IMR-90 (cell line): ENCODE measurements around the gene ZNF581. TPM values are rescaled to one million over a fixed set of nuclear protein-coding genes. Genes with fewer than 3 reads are reported as not detected.

ENCODE experiments used
- ATAC-seq: fragments of 200-7000 bp; cut with Tn5 transposase; 2 replicates; pipeline ENCODE4 v1.9.1; 2020; ENCODE audit warnings: low read depth, mild to moderate bottlenecking, moderate library complexity
- BruUV-seq: library from RNA; stranded (reverse); fragments of 400-500 nt; replicated peaks from 2 replicates; lab custom pipeline; 2021; lab: Mats Ljungman, UMichigan
- CTCF ChIA-PET: fragments of 300-600 bp; formaldehyde crosslinking; extraction: SDS; loops from one replicate; lab custom pipeline; 2021; ENCODE audit warnings: antibody characterized with exemption; lab: Yijun Ruan, JAX
- POLR2A ChIA-PET: fragments of 300-600 bp; sonication (Branson Sonifier 250); formaldehyde crosslinking; loops from one replicate; lab custom pipeline; 2022; ENCODE audit warnings: antibody characterized with exemption; ENCODE audit not compliant: unreplicated experiment; lab: Charles Lee
- DNase-seq: peaks from one replicate; pipeline ENCODE4 v3.0.0; 2013
- H2AFZ ChIP-seq: replicated peaks from 2 replicates; pipeline ENCODE3; 2013; ENCODE audit warnings: low read length, mild to moderate bottlenecking; ENCODE audit not compliant: poor library complexity
- H2AK5ac ChIP-seq: 2 replicates; pipeline ENCODE4 v1.6.1; 2013; ENCODE audit warnings: low read depth, low read length, inconsistent platforms
- H2AK9ac ChIP-seq: replicated peaks from 2 replicates; pipeline ENCODE3; 2013; ENCODE audit warnings: mild to moderate bottlenecking, low read depth, low read length, moderate library complexity; ENCODE audit not compliant: poor library complexity
- H2BK120ac ChIP-seq: 2 replicates; pipeline ENCODE4 v1.6.1; 2013; ENCODE audit warnings: low read depth, low read length, inconsistent platforms
- H2BK15ac ChIP-seq: 3 replicates; pipeline ENCODE4 v1.6.1; 2013; ENCODE audit warnings: low read depth, low read length, inconsistent platforms
- H2BK20ac ChIP-seq: 2 replicates; pipeline ENCODE4 v1.6.1; 2013; ENCODE audit warnings: low read depth, mild to moderate bottlenecking, inconsistent platforms, low read length, moderate library complexity
- H2BK5ac ChIP-seq: 2 replicates; pipeline ENCODE4 v1.6.1; 2013; ENCODE audit warnings: mild to moderate bottlenecking, low read depth, low read length, inconsistent platforms; ENCODE audit not compliant: poor library complexity, severe bottlenecking
- H3K14ac ChIP-seq: replicated peaks from 2 replicates; pipeline ENCODE4 v1.6.1; 2013; ENCODE audit warnings: low read depth, low read length, inconsistent platforms
- H3K18ac ChIP-seq: 2 replicates; pipeline ENCODE4 v1.6.1; 2013; ENCODE audit warnings: low read depth, low read length, control low read depth
- H3K23ac ChIP-seq: 2 replicates; pipeline ENCODE4 v1.6.1; 2013; ENCODE audit warnings: low read depth, low read length, inconsistent platforms
- H3K27ac ChIP-seq: 2 replicates; pipeline ENCODE4 v1.5.1; 2013; ENCODE audit warnings: mild to moderate bottlenecking, control low read depth, low read length; ENCODE audit not compliant: insufficient read depth
- H3K27me3 ChIP-seq: 2 replicates; pipeline ENCODE4 v1.6.1; 2013; ENCODE audit warnings: low read length; ENCODE audit not compliant: control insufficient read depth, insufficient read depth
- H3K36me3 ChIP-seq: 2 replicates; pipeline ENCODE4 v1.6.1; 2013; ENCODE audit warnings: low read length, mixed read lengths; ENCODE audit not compliant: control insufficient read depth, insufficient read depth
- H3K4ac ChIP-seq: 2 replicates; pipeline ENCODE4 v1.6.1; 2013; ENCODE audit warnings: low read depth, low read length, inconsistent platforms
- H3K4me1 ChIP-seq: 2 replicates; pipeline ENCODE4 v1.6.1; 2013; ENCODE audit warnings: low read length, mixed read lengths; ENCODE audit not compliant: control insufficient read depth, insufficient read depth
- H3K4me2 ChIP-seq: 2 replicates; pipeline ENCODE4 v1.6.1; 2013; ENCODE audit warnings: low read depth, mild to moderate bottlenecking, control low read depth, low read length, moderate library complexity
- H3K4me3 ChIP-seq: 2 replicates; pipeline ENCODE4 v1.5.1; 2013; ENCODE audit warnings: low read depth, mild to moderate bottlenecking, control low read depth, low read length, moderate library complexity; ENCODE audit not compliant: insufficient read depth
- H3K56ac ChIP-seq: 2 replicates; pipeline ENCODE4 v1.6.1; 2013; ENCODE audit warnings: low read length, inconsistent platforms; ENCODE audit not compliant: insufficient read depth; ENCODE audit errors: extremely low read depth
- H3K79me1 ChIP-seq, 2 experiments: 2 replicates each; pipeline ENCODE4 v1.6.1; 2013; ENCODE audit warnings: low read length in 2 of 2, inconsistent platforms in 1 of 2, low read depth in 1 of 2
- H3K9ac ChIP-seq: 2 replicates; pipeline ENCODE4 v1.6.1; 2013; ENCODE audit warnings: low read depth, low read length, control low read depth
- H3K9me1 ChIP-seq: 2 replicates; pipeline ENCODE4 v1.6.1; 2013; ENCODE audit warnings: low read length, inconsistent platforms; ENCODE audit not compliant: insufficient read depth
- H3K9me3 ChIP-seq: 2 replicates; pipeline ENCODE4 v1.6.1; 2013; ENCODE audit warnings: low read length; ENCODE audit not compliant: control insufficient read depth, insufficient read depth
- H4K20me1 ChIP-seq: 2 replicates; pipeline ENCODE4 v1.6.1; 2013; ENCODE audit warnings: low read length, inconsistent platforms; ENCODE audit not compliant: insufficient read depth
- H4K5ac ChIP-seq: 2 replicates; pipeline ENCODE4 v1.6.1; 2013; ENCODE audit warnings: mild to moderate bottlenecking, low read depth, low read length, control low read depth
- H4K8ac ChIP-seq, 2 experiments: 2 replicates each; pipeline ENCODE4 v1.6.1; 2013; ENCODE audit warnings: low read depth in 2 of 2, low read length in 2 of 2, control low read depth in 1 of 2, inconsistent platforms in 1 of 2
- H4K91ac ChIP-seq: 2 replicates; pipeline ENCODE4 v1.6.1; 2013; ENCODE audit warnings: low read depth, low read length, inconsistent platforms; ENCODE audit not compliant: insufficient read depth
- BHLHE40 ChIP-seq: fragments of 150-350 bp; IDR thresholded peaks from 2 replicates; pipeline ENCODE4 v1.6.1; 2016; ENCODE audit warnings: mild to moderate bottlenecking, low read depth, low read length
- CEBPB ChIP-seq: IDR thresholded peaks from 2 replicates; pipeline ENCODE4 v1.6.1; 2012; ENCODE audit warnings: low read depth, low read length, improper control_type of control experiment
- CHD1 ChIP-seq: IDR thresholded peaks from 2 replicates; pipeline ENCODE4 v1.6.1; 2012; ENCODE audit warnings: low read depth, low read length, improper control_type of control experiment
- FOS ChIP-seq: fragments of 150-350 bp; IDR thresholded peaks from 2 replicates; pipeline ENCODE4 v1.6.1; 2016; ENCODE audit warnings: low read depth, low read length
- MAFK ChIP-seq: IDR thresholded peaks from 2 replicates; pipeline ENCODE4 v1.6.1; 2012; ENCODE audit warnings: low read depth, low read length, improper control_type of control experiment
- MXI1 ChIP-seq: IDR thresholded peaks from 2 replicates; pipeline ENCODE4 v1.6.1; 2012; ENCODE audit warnings: low read depth, mild to moderate bottlenecking, low read length, moderate library complexity, borderline replicate concordance
- NFE2L2 ChIP-seq: fragments of 150-350 bp; IDR thresholded peaks from 2 replicates; pipeline ENCODE4 v1.6.1; 2016; ENCODE audit warnings: low read depth, mild to moderate bottlenecking, low read length
- POLR2A ChIP-seq: IDR thresholded peaks from 2 replicates; pipeline ENCODE4 v1.6.1; 2012; ENCODE audit warnings: mild to moderate bottlenecking, low read depth, low read length
- RAD21 ChIP-seq: IDR thresholded peaks from 2 replicates; pipeline ENCODE4 v1.6.1; 2012; ENCODE audit warnings: low read length, improper control_type of control experiment
- RCOR1 ChIP-seq: IDR thresholded peaks from 2 replicates; pipeline ENCODE4 v1.6.1; 2012; ENCODE audit warnings: mild to moderate bottlenecking, low read length, improper control_type of control experiment; ENCODE audit not compliant: insufficient replicate concordance
- RFX5 ChIP-seq: IDR thresholded peaks from 2 replicates; pipeline ENCODE4 v1.8.0; 2012; ENCODE audit warnings: low read depth, mild to moderate bottlenecking, low read length, moderate library complexity
- SMC3 ChIP-seq: fragments of 150-350 bp; IDR thresholded peaks from 2 replicates; pipeline ENCODE4 v1.6.1; 2016; ENCODE audit warnings: low read depth, mild to moderate bottlenecking, antibody characterized with exemption, low read length, moderate library complexity
- WGBS, 2 experiments: methylation state at CpG; one replicate each; pipeline versions ENCODE4 v1.1.5 to v1.1.7; 2013; ENCODE audit warnings: missing lambda C conversion rate in 2 of 2; ENCODE audit not compliant: insufficient read length in 1 of 2; ENCODE audit errors: extremely low coverage in 2 of 2; 5-methylcytosine and 5-hydroxymethylcytosine counted together
- dilution Hi-C: fragments of 300-500 bp; cut with HindIII; formaldehyde crosslinking; loops from one replicate; pipeline ENCODE4 v1.14.3; 2018; ENCODE audit warnings: low sequenced_read_pairs; ENCODE audit not compliant: unreplicated experiment
- in situ Hi-C: fragments of 300-500 bp; cut with MboI; formaldehyde crosslinking; loops from 3 replicates; pipeline ENCODE4 v1.14.3; 2019; ENCODE audit warnings: low sequenced_read_pairs, inconsistent platforms, mixed read lengths
- intact Hi-C: fragments of 100-400 bp; cut with micrococcal nuclease; formaldehyde crosslinking; loops from 2 replicates; pipeline ENCODE4 v1.10.0; 2022
- polyA plus RNA-seq, 3 experiments: library from polyadenylated mRNA; depleted of rRNA; stranded (reverse); fragments of >200 nt; gene quantifications; 2 replicates each; pipeline ENCODE4 v1.2.3, GENCODE V29; 2012; ENCODE audit warnings: low replicate concordance in 1 of 3
- total RNA-seq: library from RNA; depleted of rRNA; stranded (reverse); fragments of >200 nt; gene quantifications from 2 replicates; pipeline ENCODE4 v1.2.3, GENCODE V29; 2012
- TF ChIP-seq, protein P1 (sequence below): fragments of 150-350 bp; IDR thresholded peaks from 2 replicates; pipeline ENCODE4 v1.6.1; 2016; ENCODE audit warnings: low read depth, mild to moderate bottlenecking, low read length, moderate library complexity, borderline replicate concordance
- TF ChIP-seq, protein P2 (sequence below): fragments of 150-350 bp; IDR thresholded peaks from 2 replicates; pipeline ENCODE4 v1.6.1; 2017; ENCODE audit warnings: mild to moderate bottlenecking, antibody characterized with exemption, low read length, low read depth
- TF ChIP-seq, protein P3 (sequence below): conservative IDR thresholded peaks from 2 replicates; pipeline ENCODE4 v1.5.1; 2012; ENCODE audit warnings: mild to moderate bottlenecking, low read depth, low read length, improper control_type of control experiment

ZNF581 gene
- total and polyA plus RNA-seq, 2 of the 4 experiments (the other 2 are of a cell fraction): 9.7 to 21.9 TPM

DNA sequence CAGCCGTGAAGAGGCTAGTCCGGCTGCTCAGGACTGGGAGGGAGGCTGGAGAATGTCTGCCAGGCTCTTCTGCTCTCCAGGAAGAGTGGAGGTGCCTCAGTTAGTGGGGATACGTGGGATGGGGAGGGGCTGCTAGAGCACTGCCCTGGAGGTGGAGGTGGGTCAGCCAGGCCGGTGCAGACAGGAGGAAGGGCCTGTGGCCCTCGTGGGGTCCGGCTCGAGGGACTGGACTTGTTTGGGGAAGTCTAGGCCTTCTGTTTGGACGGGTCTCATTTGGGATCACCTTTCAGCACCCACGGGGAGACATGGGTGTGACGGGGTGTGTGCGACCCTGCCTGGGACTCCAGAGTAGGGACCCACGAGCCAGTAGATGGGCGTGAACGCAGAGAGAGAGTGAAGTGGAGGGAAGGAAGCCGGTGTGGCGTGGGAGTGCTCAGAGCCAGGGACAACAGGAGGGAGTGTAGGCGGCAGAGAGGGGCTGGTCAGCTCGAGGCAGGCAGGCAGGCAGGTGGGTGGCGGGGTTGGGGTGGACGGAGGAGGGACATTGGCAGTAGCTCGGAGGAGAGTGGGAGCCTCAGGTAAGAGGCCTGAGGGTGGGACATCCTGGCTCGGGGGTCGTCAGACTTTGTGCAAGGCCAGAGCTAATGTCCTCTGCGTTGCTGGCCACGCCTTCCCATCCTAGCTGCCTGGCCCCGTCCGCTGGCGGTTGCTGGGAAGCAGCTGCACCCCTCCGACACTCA, 43.0 kb downstream of the ZNF581 start:
- no peak overlapping the region for H4K8ac ChIP-seq
- H2BK120ac ChIP-seq: no peak overlapping the region
- intact Hi-C loops: no loop called here
- CTCF ChIA-PET: no interaction called here
- H3K4me1 ChIP-seq: no peaks in the 10 kb centered on the region
- H3K9ac ChIP-seq: no peak overlapping the region
- H3K23ac ChIP-seq: no peak overlapping the region
- no peak overlapping the region for H3K27ac ChIP-seq
- H2AK5ac ChIP-seq: no peak overlapping the region
- H2AFZ ChIP-seq: no peak overlapping the region
- no peak overlapping the region for H3K56ac ChIP-seq
- no peak overlapping the region for H2BK20ac ChIP-seq
- no peak overlapping the region for H3K4me3 ChIP-seq
- ATAC-seq (no peak), DNase-seq (no peak)
- dilution Hi-C loops: no loop called here
- H3K79me1 ChIP-seq: peaks cover 22 to 50% of the 10 kb centered on the region in 2 experiments
- peaks cover 8% of the 10 kb centered on the region; the same call in 1 of the 2 replicates for H3K9me1 ChIP-seq
- H2BK15ac ChIP-seq: no peak overlapping the region
- H3K36me3 ChIP-seq: peaks cover 66% of the 10 kb centered on the region
- BruUV-seq: no TSS peak
- H3K14ac ChIP-seq: no peak overlapping the region
- H2AK9ac ChIP-seq: no peak overlapping the region
- POLR2A ChIA-PET: no interaction called here
- H4K20me1 ChIP-seq: peaks cover 62% of the 10 kb centered on the region
- no peak overlapping the region for H4K91ac ChIP-seq
- in situ Hi-C loops: loop anchor here (25.0 kb wide), 1 partner anchor 451 kb away; the partner anchor contains the start of gene ZNF444
- H3K27me3 ChIP-seq: no peaks in the 10 kb centered on the region
- H3K18ac ChIP-seq: no peak overlapping the region
- no peak overlapping the region for H4K5ac ChIP-seq
- no peak overlapping the region for H3K4ac ChIP-seq
- H3K4me2 ChIP-seq: no peak overlapping the region
- H2BK5ac ChIP-seq: no peak overlapping the region
- WGBS, 2 experiments: 97% methylated on average over 11 of the region's 29 CpGs; no CpG with 5 or more reads in 1 of the 2 experiments
- no peaks in the 10 kb centered on the region for H3K9me3 ChIP-seq
- TF ChIP-seq CEBPB (no peak), RCOR1 (no peak), MAFK (no peak), FOS (no peak), NFE2L2 (no peak), RFX5 (no peak), POLR2A (no peak), CHD1 (no peak), RAD21 (no peak), MXI1 (no peak), SMC3 (no peak), BHLHE40 (no peak)
- TF ChIP-seq, protein P1, sequence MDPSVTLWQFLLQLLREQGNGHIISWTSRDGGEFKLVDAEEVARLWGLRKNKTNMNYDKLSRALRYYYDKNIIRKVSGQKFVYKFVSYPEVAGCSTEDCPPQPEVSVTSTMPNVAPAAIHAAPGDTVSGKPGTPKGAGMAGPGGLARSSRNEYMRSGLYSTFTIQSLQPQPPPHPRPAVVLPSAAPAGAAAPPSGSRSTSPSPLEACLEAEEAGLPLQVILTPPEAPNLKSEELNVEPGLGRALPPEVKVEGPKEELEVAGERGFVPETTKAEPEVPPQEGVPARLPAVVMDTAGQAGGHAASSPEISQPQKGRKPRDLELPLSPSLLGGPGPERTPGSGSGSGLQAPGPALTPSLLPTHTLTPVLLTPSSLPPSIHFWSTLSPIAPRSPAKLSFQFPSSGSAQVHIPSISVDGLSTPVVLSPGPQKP: no peak
- TF ChIP-seq, protein P2, sequence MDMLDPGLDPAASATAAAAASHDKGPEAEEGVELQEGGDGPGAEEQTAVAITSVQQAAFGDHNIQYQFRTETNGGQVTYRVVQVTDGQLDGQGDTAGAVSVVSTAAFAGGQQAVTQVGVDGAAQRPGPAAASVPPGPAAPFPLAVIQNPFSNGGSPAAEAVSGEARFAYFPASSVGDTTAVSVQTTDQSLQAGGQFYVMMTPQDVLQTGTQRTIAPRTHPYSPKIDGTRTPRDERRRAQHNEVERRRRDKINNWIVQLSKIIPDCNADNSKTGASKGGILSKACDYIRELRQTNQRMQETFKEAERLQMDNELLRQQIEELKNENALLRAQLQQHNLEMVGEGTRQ: no peak
- TF ChIP-seq, protein P3, sequence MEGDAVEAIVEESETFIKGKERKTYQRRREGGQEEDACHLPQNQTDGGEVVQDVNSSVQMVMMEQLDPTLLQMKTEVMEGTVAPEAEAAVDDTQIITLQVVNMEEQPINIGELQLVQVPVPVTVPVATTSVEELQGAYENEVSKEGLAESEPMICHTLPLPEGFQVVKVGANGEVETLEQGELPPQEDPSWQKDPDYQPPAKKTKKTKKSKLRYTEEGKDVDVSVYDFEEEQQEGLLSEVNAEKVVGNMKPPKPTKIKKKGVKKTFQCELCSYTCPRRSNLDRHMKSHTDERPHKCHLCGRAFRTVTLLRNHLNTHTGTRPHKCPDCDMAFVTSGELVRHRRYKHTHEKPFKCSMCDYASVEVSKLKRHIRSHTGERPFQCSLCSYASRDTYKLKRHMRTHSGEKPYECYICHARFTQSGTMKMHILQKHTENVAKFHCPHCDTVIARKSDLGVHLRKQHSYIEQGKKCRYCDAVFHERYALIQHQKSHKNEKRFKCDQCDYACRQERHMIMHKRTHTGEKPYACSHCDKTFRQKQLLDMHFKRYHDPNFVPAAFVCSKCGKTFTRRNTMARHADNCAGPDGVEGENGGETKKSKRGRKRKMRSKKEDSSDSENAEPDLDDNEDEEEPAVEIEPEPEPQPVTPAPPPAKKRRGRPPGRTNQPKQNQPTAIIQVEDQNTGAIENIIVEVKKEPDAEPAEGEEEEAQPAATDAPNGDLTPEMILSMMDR: no peak
